RWPE2 (cell line): ENCODE measurements around the gene CCDC187.

Experiments
- ATAC-seq: fragments of 200-7000 bp; cut with Tn5 transposase; 3 replicates; pipeline ENCODE4 v1.9.1; 2021; ENCODE audit warnings: low read depth
- DNase-seq: peaks from one replicate; pipeline ENCODE4 v3.0.0-alpha.2; 2020; ENCODE audit warnings: low spot score
- H3K27ac ChIP-seq: fragments of 450-650 bp; 2 replicates; pipeline ENCODE4 v1.5.1; 2017; ENCODE audit warnings: mild to moderate bottlenecking; ENCODE audit not compliant: poor library complexity, severe bottlenecking
- H3K27me3 ChIP-seq: fragments of 250-450 bp; sonication (Bioruptor Pico); 2 replicates; pipeline ENCODE4 v1.5.1; 2021; ENCODE audit warnings: mild to moderate bottlenecking, moderate library complexity; ENCODE audit not compliant: insufficient read depth, poor library complexity, severe bottlenecking
- H3K36me3 ChIP-seq: fragments of 250-450 bp; sonication (Bioruptor Pico); 2 replicates; pipeline ENCODE4 v1.5.1; 2020; ENCODE audit warnings: low read depth, mild to moderate bottlenecking, moderate library complexity
- H3K4me1 ChIP-seq: fragments of 250-450 bp; sonication (Bioruptor Pico); 2 replicates; pipeline ENCODE4 v1.5.1; 2021; ENCODE audit warnings: mild to moderate bottlenecking, moderate library complexity; ENCODE audit not compliant: insufficient read depth, poor library complexity, severe bottlenecking
- H3K4me3 ChIP-seq: fragments of 250-450 bp; sonication (Bioruptor Pico); 2 replicates; pipeline ENCODE4 v1.5.1; 2021; ENCODE audit warnings: mild to moderate bottlenecking, moderate library complexity; ENCODE audit not compliant: severe bottlenecking
- H3K9me3 ChIP-seq: fragments of 250-450 bp; sonication (Bioruptor Pico); 2 replicates; pipeline ENCODE4 v1.5.1; 2021; ENCODE audit warnings: mild to moderate bottlenecking, moderate library complexity; ENCODE audit not compliant: severe bottlenecking
- CTCF ChIP-seq: fragments of 450-650 bp; IDR thresholded peaks from one replicate; pipeline ENCODE4 v1.5.1; 2017; ENCODE audit warnings: mild to moderate bottlenecking, moderate library complexity; ENCODE audit not compliant: poor library complexity, severe bottlenecking

The CCDC187 gene

GRCh38 chr9:136282272-136282861 is 21.5 kb downstream of the CCDC187 start:
- DNase-seq, result no peak
- TF ChIP-seq CTCF, result no peak
- no peaks in the 10 kb centered on the region for H3K36me3 ChIP-seq
- H3K4me3 ChIP-seq, result no peak overlapping the region
- no peaks in the 10 kb centered on the region for H3K4me1 ChIP-seq
- H3K27ac ChIP-seq, result no peak overlapping the region
- no peak for ATAC-seq
- no peaks in the 10 kb centered on the region for H3K27me3 ChIP-seq
- H3K9me3 ChIP-seq, result no peaks in the 10 kb centered on the region

GRCh38 chr9:136281421-136282271 is 22.2 kb downstream of the CCDC187 start:
- no peaks in the 10 kb centered on the region for H3K36me3 ChIP-seq
- H3K27ac ChIP-seq, result no peak overlapping the region
- no peak for DNase-seq
- no peak overlapping the region for H3K4me3 ChIP-seq
- ATAC-seq, result no peak
- H3K4me1 ChIP-seq, result no peaks in the 10 kb centered on the region
- H3K27me3 ChIP-seq, result peaks cover 3% of the 10 kb centered on the region
- H3K9me3 ChIP-seq, result no peaks in the 10 kb centered on the region
- no peak for TF ChIP-seq CTCF

DNA sequence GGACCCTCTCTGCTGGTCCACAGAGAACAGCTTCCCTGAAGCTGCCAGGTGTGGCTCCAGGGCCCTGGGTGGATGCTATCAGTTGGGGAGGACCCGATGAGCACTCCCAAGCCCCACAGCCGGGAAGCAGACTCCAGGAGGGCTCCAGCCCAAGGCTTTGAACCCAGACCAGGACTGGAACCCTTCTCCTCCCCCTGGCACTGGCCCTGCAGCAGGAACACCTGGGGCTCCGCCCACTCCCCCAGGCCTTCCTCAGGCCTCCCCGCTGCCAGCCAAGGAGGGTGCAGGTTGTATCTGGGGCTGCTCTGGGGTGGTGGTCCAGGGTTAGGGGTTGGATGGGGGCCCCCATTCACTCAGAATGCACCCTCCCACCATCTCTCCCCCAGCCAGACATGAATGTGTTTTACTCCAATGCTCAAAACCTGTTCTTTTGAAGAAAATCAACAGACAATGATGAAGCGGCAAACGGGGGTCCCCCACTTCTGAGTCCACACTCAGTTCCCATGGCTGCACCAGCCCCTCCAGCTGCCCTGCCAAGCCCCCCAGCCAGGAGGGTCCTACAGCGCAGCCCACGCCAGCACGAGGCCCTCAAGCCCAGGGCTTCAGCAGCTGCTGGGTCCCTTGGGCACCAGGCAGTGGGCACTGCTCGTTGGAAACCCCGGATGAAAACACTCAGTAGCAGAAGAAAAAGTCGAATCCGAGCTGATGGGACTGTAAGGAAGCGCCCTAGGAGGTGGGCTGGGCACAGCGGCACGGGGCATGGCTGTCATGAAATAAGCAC is 23.2 kb downstream of the CCDC187 start:
- no peaks in the 10 kb centered on the region for H3K36me3 ChIP-seq
- H3K27me3 ChIP-seq, result peaks cover 5% of the 10 kb centered on the region
- H3K4me1 ChIP-seq, result no peaks in the 10 kb centered on the region
- H3K4me3 ChIP-seq, result no peak overlapping the region
- no peak for TF ChIP-seq CTCF
- DNase-seq (no peak), ATAC-seq (no peak)
- no peak overlapping the region for H3K27ac ChIP-seq
- no peaks in the 10 kb centered on the region for H3K9me3 ChIP-seq

DNA sequence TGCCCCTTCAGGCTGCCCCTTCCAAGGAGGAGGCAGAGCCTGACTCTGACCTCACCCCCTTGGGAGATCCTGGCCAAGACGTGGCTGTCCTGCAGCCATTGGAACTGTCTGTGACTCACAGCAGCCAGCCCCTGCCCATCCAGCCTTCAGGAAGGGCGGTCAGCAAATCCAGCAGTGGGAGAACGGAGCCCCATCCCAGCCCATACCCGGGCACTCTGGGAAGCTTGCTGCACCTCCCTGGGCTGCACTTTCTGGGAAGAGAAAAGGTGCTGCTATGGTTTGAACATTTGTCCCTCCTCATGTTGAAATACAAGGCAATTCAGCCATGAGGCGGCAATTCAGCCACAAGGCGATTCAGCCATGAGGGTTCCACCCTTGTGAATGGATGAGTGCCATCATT is 24.4 kb downstream of the CCDC187 start:
- no peaks in the 10 kb centered on the region for H3K4me1 ChIP-seq

More for the DNA sequence above, 24.4 kb downstream of the CCDC187 start:
- H3K9me3 ChIP-seq, result no peaks in the 10 kb centered on the region
- DNase-seq (no peak), ATAC-seq (no peak)
- no peak for TF ChIP-seq CTCF
- H3K27ac ChIP-seq, result no peak overlapping the region
- H3K27me3 ChIP-seq, result peaks cover 11% of the 10 kb centered on the region
- no peak overlapping the region for H3K4me3 ChIP-seq
- H3K36me3 ChIP-seq, result no peaks in the 10 kb centered on the region
